Suppressor macrophage (primary cell): ENCODE measurements around the gene HLF.

Experiments
- DNase-seq, 4 experiments: peaks; one replicate each; pipeline ENCODE4 v3.0.0-alpha.2; 2020 to 2022

The HLF gene

DNA sequence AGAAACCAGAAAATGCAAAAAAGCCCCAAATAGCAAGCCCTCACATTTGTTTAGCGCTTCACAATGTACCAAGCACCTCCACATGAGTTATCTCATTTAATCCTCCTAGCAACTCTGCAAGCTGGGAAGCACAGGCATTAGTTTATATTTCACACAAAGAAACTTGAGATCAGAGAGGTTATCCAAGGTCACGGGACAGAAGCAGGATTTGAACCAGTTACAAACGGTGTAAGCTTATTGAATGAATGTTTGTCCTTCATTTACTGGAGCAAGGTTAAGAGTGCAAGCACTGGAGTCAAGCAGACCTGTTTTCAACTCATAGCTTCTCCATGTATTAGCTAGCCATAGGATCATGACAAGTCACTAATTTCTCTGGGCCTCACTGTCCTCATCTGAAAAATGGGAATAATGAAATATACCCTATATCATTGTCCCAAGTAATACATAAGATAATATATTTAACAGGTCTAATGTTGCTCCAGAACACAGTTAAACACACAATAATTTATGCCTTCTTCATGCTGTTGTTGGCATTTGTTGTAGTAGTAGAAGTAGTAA lies 6.1 kb upstream of the HLF start:
- DNase-seq = no peak

DNA sequence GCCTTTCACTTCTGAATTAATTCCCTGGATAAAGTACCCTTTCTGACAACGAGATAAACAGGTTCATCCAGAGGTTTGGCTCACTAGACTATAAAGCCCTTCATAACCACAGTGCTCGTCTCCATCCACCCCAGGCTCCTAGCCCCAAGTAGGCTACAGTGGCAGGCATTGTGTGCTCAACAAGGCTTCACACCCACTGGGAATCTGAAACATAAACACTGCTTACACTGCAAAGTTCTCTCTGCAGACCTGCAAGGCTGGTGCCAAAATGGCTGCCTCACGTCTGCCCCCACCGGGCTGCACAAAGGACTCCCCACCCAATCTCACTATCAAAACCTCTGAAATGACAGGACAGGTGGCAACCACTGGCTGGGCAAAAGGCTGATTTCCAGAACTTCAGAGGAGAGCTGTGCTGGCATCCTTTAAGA lies 5.1 kb upstream of the HLF start:
- DNase-seq = no peak

DNA sequence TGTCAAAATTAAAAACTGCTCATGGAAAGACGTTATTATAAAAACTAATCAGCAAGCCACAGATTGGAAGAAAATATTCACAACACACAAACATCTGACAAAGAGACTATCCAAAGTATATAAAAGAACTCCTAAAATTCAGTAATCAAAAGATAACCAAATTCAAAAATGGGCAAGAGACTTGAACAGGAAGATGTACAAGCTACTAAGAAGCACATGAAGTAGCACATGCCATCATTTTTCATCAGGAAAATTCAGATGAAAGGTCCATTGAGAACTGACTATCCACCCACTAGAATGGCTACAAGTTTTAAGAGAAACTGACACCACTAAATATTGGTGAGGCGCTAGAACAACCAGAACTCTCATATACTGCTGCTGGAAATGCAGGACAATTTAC lies 3.4 kb upstream of the HLF start:
- DNase-seq = no peak

DNA sequence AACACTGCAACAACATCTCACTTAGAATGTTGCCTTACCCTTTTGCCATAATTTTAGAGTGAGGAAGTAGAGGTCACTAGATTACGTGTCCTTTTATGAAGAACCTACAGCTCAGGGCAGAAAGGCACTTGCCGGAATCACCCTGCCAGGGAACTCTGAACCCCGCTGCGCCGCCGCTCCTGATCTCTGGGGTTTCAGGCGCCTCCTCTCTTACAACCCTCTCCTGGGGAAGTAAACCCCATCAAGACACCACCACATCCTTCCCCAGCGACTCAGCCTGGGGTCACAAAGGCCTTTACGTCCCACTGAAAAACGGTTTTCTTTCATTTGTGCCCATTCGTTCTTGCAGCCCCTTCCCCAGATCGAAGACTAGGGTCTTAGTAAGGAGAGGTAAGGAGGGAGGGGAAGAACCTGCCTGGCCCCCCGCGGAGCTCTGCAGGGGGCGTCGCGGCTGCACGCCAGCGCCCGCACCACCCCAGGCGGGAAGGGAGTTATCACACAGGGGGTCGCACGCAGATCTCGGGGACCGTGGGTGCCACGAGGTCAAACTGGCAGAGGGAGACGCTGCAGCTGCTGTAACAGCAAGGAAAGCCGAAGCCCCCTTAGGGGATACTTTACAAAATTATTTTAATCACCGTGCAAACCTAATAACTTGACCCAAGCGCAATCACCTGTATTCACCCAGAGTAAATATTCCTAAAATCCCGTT lies 1.0 kb upstream of the HLF start:
- DNase-seq = peak in 3 of 4 experiments; percentile 12 to 14 (median 13)

DNA sequence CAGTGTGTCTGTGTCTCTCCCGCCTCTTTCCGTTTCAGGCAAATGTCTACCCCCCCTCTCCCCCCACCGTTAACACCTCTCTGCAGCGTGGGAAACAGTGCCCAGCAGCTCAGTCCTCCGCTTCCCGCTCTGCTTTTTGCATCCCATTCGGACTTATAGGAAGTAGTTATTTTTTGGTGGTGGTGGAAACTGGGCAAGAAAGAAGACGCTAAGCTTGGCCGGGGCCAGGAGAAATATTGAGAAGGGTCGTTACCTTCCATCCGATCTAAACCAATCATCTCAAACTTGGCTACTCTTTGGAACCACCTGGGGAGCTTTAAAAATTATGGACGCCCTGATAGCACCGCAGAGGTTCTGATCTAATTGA lies 499 bp upstream of the HLF start:
- DNase-seq = peak in 1 of 4 experiments; percentile 17

DNA sequence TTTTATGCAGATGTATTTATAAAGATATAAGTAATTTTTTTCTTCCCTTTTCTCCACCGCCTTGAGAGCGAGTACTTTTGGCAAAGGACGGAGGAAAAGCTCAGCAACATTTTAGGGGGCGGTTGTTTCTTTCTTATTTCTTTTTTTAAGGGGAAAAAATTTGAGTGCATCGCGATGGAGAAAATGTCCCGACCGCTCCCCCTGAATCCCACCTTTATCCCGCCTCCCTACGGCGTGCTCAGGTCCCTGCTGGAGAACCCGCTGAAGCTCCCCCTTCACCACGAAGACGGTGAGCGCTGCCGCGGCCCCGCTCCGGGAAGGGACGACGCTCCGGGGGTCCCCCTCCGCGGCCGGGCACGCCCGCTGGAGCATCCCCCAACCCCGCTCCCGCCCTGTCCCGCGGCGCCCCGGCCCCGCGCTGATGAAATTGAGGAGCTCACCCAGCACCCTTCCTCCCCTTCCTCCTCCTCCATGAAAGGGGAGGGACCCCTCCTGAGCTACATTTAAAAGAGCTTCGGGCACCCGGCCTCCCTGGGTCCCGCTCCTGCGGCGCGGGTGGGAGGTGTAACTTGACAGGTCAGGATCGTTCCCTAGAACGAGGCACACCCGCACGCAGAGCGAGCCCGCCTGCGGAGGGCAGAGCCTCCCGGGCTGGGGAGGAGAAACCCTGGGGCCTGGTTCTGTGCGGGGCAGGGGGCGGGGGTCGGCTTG lies 706 bp downstream of the HLF start:
- DNase-seq = peak in 2 of 4 experiments; percentile 10 to 17

DNA sequence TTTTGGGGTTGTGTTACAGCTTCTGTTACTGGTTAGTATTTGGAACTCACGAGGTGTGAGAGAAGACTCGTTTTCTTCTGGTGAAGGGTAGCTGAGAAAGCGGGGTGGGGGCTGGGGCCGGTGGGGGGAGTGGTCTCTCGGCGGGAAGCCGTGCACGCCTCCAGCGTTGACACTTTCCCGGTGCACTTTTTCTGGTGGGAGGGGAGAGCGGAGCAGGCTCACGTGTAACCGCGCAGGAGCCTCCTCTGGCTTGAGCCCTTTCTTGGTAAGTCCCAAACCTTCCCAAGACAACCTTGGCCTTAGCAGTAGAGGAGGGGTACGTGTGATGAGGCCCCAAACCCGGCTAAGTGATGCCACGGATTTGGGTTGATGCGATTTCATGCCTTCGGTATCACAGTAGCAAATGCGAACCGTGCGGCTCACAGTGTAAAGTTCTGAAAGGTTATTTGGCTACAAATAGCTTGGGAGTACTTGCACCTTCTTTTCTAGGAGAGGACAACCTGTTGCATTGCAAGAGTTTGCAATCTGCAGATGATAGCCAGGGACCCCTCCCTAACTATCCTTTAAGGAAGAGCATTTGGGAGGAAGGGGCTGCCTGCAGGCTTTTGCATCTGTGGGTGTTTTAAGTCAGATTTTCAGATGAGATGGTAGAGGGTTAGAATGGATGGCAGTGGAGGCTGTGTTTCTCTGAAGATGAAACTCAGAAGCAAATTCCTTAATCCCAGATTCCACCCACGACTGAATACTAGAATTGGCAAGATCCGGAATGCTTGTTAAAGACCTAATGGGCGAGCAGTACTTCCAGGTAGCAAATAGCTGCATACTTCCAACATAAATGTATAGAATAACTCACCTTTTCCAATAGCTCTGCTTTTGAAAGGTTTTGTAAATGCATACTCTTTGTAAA lies 1.5 kb downstream of the HLF start:
- no peak for DNase-seq

DNA sequence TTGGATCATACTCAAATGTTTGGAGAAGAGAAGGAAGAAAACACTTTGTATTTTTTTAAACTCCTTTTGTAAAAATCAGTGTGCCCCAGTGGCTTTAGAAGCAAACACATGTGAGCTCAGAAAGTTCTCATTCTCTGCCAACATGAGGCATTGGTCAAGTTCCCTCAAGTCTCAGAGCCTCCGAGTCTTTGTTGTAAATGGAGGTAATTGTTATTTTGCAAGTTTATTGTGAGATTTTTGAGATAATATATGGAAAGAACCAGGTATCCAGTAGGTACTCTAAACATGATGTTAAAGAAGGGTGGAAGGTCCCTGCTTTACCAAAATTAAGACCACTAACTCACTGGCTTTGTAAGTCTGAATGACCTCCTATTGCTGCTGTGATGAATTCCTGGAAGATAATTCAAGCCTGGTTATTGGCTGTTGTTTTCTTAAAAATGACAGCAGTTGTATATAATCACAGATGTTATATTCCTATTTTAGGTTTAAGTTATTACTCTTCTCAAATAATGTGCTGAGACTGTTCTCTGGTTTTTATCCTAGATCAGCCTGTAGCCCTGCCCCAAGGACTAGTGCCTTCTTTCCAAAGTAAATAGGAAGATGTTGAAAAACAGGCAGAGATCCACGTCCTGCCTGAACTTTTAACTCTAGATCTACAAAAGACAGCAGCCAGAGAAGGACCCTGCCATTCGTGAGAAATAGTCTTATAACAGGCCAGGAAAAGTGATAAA lies 2.4 kb downstream of the HLF start:
- no peak for DNase-seq

DNA sequence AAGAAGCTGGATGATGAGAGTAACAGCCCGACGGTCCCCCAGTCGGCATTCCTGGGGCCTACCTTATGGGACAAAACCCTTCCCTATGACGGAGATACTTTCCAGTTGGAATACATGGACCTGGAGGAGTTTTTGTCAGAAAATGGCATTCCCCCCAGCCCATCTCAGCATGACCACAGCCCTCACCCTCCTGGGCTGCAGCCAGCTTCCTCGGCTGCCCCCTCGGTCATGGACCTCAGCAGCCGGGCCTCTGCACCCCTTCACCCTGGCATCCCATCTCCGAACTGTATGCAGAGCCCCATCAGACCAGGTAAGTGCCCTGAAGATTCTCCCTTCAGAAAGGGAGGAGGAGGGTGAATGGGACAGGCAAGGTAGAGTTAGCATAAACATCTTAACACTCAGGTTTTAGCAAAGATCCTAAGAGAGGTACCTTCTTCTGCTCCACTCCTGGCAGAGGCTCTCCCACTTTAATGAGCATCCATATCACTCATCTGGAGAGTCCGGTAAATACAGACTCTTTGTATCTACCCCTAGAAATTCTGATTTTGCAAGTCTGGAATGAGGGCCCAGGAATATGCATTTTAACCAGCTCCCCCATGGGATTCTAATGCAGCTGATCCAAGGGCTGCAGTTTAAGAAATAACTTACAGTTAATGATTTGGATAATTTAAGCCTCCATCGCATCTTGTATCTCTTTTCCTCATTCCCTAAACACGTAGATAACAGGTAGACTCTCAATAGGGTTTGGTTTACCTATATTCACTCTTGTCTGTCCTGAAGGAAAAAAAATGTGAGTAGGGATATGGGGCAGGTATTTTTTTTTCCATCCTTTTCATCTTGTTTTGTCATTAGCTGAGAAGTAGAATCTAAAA lies 3.3 kb downstream of the HLF start:
- no peak for DNase-seq

DNA sequence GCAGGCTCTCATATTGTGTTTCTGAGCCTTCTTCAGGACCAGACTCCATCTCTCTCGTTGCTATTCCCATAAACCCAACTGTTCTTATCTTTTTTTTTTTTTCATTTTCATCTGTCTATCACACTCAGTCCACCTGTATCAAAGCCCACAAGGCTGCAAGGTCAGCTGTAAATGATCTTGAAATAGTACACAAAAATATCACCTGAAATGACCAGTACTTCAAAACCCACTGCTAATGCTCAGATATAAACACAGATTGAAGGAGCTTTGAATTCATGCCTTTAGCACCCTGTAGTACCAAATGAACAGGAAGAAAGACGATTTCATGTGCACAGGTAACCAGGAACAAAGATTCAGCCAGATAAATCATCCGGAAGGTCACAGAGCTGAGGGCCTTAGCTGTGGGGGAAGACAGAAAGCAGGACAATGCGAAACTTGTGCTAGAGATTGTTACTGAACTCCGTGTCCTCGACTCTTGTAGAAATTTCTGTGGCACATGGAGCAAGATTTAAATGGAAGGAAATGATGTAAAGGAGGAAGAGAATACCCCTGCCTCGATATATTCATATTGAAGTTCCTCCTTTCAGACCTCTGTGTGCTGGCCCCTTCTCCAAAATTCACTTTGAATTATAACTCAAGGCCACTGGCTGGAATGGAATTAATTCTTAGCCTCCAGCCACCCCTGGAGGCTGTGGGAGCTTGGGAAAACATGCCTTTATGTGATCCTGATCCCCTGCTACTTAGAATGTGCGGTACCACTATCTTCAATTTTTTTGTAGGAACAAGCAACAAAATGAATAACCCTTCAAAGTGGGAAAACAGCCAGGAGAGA lies 4.1 kb downstream of the HLF start:
- no peak for DNase-seq

DNA sequence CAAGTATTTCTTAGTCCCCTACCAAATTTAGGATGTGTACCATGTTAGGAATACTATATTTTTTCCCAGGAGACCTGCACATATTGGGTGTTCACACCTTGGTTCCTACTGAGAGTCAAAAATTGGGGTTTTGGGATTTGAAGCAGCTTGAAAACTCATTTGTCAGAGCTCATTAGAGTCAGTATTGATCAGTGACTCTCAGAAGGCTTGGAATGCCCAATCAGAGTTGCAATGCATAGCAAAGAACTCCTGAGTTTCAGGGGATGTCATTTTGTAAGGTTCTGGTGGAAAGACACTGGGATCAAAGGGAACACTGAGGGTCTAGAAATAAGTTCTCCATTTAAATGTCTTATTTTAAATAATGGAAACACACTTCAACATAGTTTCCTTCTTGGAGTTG lies 5.1 kb downstream of the HLF start:
- DNase-seq = no peak

DNA sequence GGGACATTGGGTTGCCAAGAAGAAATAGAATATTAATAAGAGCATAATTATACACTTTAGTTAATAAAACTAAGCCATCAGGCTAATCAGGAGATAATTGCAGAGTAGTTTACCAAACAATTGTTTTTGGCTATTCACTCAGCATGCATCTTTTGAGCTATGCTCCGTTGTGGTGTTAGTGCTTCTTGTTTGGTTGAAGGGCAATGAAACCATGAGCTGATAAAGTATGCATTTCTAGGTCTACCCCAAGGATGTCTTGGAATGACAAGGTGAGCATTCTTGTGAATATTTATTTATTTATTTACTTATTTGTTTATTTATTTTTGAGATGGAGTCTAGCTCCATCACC lies 6.4 kb downstream of the HLF start:
- DNase-seq = no peak

DNA sequence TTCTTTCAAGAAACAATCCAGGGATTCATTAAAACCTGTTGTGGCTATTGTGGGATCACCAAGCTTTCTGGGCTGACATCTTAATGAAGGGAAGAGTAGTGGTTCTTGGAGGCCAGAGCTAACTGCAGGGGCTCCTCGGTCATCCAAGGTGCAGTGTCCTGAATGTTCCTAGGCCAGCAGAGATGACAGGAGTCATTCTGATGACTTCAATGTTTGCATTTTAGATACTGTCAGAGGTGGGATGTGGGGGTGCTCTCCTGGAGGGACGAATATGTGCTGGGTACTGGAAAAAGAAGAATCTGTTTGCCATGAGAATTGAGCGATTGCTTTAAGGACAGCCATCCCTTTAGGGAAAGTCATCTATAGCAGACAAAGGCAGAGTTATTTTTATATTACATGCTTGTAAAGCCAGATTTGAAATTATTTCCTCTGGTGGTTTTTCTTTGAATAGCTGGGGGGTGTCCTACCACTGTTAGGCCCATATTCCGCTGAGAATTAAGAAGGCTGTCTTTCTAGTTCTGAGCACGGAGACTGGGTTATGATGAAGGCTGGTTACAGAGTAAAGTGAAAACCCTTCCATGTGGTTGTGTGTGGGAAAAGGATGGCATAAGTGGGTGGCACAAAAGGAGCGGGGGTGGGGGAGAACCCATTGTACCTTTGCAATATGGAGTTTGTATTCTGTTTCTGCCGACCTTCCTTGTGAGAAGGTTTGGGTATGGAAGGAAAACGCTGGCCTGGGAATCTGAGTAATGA lies 7.4 kb downstream of the HLF start:
- no peak for DNase-seq

DNA sequence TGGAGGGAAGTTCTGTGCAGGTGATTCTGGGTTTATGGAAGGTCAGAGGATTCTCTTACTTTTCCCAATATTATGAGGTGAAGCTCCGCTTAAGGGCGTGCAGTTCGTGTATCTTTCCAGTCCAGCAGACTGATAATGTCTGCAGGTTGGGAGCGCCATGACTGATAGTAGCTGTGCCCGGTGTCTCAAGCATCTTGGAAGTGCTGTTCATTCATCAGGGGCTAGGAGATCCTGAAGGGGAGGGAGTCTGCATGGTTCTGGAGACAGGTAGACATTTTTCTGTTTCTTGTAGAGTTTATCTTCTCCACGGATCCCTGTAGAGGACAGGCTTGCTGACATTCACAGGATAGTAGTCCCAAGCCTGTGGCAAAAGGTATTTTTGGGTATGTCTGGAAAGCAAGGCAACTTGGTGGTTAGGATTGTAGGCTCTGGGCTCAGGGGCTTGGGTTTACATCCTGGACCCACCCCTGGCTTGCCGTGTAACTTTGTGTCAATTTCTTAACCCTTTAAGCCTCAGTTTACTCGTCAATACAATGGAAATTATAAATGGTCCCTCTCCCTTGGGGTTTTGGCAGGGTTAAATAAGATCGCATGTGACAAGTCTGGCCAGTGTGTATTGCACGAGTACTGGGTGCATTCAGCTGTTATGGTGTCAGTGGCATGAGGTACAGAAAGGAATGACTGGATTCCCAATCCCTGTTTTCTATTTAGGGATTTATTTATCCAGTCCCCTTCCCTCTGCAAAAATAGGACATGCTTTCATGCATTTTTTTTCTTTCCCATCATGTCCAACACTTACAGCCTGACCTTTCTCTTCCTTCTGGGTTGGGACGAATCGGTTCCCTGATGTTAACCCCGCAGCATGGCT lies 8.2 kb downstream of the HLF start:
- DNase-seq = no peak

DNA sequence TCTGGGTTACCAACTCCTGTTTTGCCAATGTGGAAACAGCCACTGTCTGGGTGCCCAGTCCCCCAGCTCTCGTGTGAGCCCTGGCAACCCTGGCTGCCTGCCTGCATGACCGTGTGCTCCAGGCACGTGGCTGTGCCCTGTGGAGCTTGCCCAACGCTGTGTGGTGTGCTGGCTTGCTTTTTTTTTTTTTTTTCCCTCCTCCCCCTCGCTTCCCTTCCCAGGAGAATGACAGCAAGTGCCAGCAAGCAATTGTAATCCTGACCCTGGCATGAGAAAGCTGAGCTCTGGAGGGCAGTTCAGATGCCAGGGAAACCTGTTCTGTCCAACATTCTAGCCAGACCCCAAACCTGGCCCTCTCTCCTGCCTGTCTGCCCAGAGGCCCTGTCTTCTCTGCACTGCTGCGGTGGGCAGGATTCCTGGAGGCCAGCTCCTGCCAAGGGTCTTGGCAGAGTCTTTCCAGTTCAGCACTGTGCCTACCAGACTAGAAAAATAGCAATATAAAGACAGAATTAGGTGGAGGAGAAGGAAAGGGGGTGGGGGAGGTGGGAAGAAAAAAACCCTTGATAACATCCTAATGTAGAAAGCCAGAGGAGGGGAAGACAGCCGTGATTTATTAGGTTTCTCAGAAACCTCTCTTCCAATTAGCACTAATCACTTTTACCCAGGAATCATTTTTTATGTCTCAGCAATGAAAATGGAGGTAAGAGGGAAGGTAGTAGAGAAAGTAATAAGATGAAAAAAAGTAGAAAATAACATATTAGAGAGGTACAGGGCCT lies 9.0 kb downstream of the HLF start:
- DNase-seq = peak in 3 of 4 experiments; percentile 10 to 38 (median 12)

DNA sequence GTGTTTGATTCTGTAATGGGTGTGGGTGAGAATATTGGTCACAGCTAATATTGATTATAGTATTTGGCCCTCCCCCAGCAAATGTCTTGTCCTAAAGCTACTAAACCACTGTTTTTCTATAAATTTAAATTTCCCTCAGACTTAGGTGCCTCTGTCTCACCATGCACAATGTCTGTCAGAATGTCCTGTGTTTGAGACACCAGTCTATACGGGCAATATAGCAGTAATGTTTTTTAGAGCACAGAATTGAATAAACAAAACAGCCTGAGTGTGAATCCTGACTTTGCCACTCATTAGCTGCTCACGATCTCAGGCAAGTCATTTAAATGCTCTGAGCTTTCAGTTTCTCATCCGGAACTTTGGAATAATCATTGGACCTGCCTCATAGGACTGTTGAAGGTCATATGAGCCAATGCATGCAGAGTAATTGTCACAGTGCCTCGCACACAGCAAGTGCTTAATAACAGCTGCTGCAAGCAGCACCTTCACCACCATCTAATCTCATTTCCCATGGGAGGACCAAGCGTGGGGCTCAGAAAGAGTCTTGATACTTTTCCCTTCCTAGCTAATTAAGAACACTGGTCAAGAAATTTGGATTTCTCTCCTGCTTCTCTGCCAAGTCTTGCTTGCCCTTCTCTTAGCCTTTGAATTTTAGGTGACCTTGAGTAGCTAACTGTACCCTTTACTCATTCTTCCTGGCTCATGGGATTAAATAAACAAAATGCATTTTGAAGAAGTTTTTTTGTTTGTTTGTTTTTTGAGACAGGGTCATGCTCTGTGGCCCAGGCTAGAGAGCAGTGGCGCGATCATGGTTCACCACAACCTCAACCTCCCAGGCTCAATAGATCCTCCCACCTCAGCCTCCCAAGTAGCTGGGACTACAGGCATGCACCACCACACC lies 9.8 kb downstream of the HLF start:
- DNase-seq = no peak
